ENCODE results near the gene CTRB1.
A peak's percentile ranks its signal among the peaks of the same experiment; 100 is the strongest.
"Not testable (repeated sequence)": the region's sequence is repeated elsewhere in the genome, so short reads cannot be mapped to it uniquely, and the experiment has no call there.

Gene CTRB1

DNA sequence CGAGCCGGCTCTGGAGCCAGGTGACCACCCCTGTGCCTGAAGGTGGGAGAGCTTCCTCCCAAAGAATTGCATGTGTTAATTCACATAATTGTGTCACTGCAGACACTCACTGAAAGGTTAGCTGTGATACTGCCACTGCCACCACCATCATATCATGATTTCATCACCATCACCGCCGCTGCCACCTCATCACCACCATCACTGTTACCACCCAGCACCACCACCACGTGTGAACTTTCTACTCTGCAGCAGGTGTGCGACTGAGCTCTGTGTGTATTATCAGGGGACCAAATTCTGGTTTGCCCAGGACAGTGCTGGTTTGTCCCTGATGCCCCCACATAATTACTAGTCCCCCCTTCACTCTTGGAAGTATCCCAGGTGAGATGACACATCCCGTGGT is 17.4 kb downstream of the CTRB1 start:
- Histone ChIP-seq H3K27ac (ENCODE audit: low read length) (no peak overlapping the region), H3K27me3 (ENCODE audit: control insufficient read depth in 1 of 2, insufficient read depth in 2 of 2, low read length in 2 of 2) (no peaks in the 10 kb centered on the region), H3K4me3 (ENCODE audit: low read length in 2 of 2) (no peak overlapping the region), H3K36me3 (ENCODE audit: control insufficient read depth in 2 of 2, insufficient read depth in 2 of 2, low read length in 2 of 2) (peaks cover 21 to 24% of the 10 kb centered on the region in 2 donors), H3K9ac (ENCODE audit: low read length in 2 of 2) (no peak overlapping the region), H3K4me1 (ENCODE audit: control insufficient read depth, insufficient read depth, low read length) (peaks cover 59% of the 10 kb centered on the region), H3K9me3 (ENCODE audit: control insufficient read depth in 2 of 2, low read length in 2 of 2) (no peaks in the 10 kb centered on the region)

GRCh38 chr16:75236736-75237397 is 18.1 kb downstream of the CTRB1 start:
- Histone ChIP-seq H3K4me3 (ENCODE audit: low read length in 2 of 2) (no peak overlapping the region), H3K27me3 (ENCODE audit: control insufficient read depth in 1 of 2, insufficient read depth in 2 of 2, low read length in 2 of 2) (no peaks in the 10 kb centered on the region), H3K9ac (ENCODE audit: low read length in 2 of 2) (no peak overlapping the region), H3K9me3 (ENCODE audit: control insufficient read depth in 2 of 2, low read length in 2 of 2) (no peaks in the 10 kb centered on the region), H3K36me3 (ENCODE audit: control insufficient read depth in 2 of 2, insufficient read depth in 2 of 2, low read length in 2 of 2) (peaks cover 26% of the 10 kb centered on the region in 2 donors), H3K27ac (ENCODE audit: low read length) (no peak overlapping the region), H3K4me1 (ENCODE audit: control insufficient read depth, insufficient read depth, low read length) (peaks cover 59% of the 10 kb centered on the region)

- H3K9me3 ChIP-seq (ENCODE audit: control insufficient read depth in 2 of 2, low read length in 2 of 2) = no peaks in the 10 kb centered on the region
- no peak overlapping the region for H3K9ac ChIP-seq (ENCODE audit: low read length in 2 of 2)
- no peaks in the 10 kb centered on the region for H3K27me3 ChIP-seq (ENCODE audit: control insufficient read depth in 1 of 2, insufficient read depth in 2 of 2, low read length in 2 of 2)
- H3K4me3 ChIP-seq (ENCODE audit: low read length in 2 of 2) = peak overlapping the region in 1 of 2 donors; percentile 52
- peak overlapping the region; percentile 62 for H3K27ac ChIP-seq (ENCODE audit: low read length)
- H3K36me3 ChIP-seq (ENCODE audit: control insufficient read depth in 2 of 2, insufficient read depth in 2 of 2, low read length in 2 of 2) = peaks cover 27 to 28% of the 10 kb centered on the region in 2 donors
- H3K4me1 ChIP-seq (ENCODE audit: control insufficient read depth, insufficient read depth, low read length) = peaks cover 59% of the 10 kb centered on the region
Observed at GRCh38 chr16:75237398-75238131, 18.8 kb downstream of the CTRB1 start.

- peaks cover 61% of the 10 kb centered on the region for H3K4me1 ChIP-seq (ENCODE audit: control insufficient read depth, insufficient read depth, low read length)
Observed at GRCh38 chr16:75238132-75238852, 19.5 kb downstream of the CTRB1 start.

DNA sequence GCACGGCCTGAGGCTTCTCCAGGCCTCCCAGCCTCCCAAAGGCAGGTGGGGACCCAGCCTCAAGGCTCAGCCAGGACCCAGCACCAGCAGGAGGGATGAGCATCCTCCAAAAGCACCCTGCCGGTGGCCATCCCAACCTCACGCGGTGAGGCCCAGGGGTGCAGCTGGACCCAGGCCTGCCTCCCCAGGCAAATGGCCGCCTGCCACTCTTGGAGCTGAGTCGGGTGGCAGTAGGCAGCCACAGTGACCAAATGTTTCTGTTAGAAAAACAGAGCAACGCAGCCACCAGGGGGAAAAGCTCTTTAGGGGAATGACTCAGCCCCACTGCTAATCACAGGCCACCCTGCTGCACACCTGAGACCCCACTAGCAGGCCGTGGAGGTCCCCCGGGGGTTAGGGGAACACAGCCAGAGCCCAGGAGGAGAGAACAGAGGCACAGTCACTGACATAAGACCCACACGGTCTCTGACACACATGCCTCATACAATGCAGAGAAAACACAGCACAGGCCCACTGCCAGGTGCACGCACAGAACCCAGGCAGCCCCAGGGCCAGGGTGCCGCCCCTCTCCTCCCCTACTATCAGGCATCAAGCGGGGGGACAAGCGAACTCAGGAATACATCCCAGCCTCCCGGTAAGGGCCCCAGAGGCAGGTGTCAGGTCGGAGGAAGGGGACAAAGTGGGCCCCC is 20.2 kb downstream of the CTRB1 start:
- H3K36me3 ChIP-seq (ENCODE audit: control insufficient read depth in 2 of 2, insufficient read depth in 2 of 2, low read length in 2 of 2) = peaks cover 23% of the 10 kb centered on the region in 2 donors
- no peaks in the 10 kb centered on the region for H3K9me3 ChIP-seq (ENCODE audit: control insufficient read depth in 2 of 2, low read length in 2 of 2)
- peak overlapping the region in 1 of 2 donors; percentile 52 for H3K4me3 ChIP-seq (ENCODE audit: low read length in 2 of 2)
- peak overlapping the region; percentile 13 to 55 for H3K9ac ChIP-seq (ENCODE audit: low read length in 2 of 2)
- H3K27ac ChIP-seq (ENCODE audit: low read length) = peak overlapping the region; percentile 62
- no peaks in the 10 kb centered on the region for H3K27me3 ChIP-seq (ENCODE audit: control insufficient read depth in 1 of 2, insufficient read depth in 2 of 2, low read length in 2 of 2)
- H3K4me1 ChIP-seq (ENCODE audit: control insufficient read depth, insufficient read depth, low read length) = peaks cover 61% of the 10 kb centered on the region

More at GRCh38 chr16:75238132-75238852, 19.5 kb downstream of the CTRB1 start:
- Histone ChIP-seq H3K27me3 (ENCODE audit: control insufficient read depth in 1 of 2, insufficient read depth in 2 of 2, low read length in 2 of 2) (no peaks in the 10 kb centered on the region), H3K27ac (ENCODE audit: low read length) (peak overlapping the region; percentile 62), H3K4me3 (ENCODE audit: low read length in 2 of 2) (peak overlapping the region in 1 of 2 donors; percentile 52), H3K36me3 (ENCODE audit: control insufficient read depth in 2 of 2, insufficient read depth in 2 of 2, low read length in 2 of 2) (peaks cover 24 to 25% of the 10 kb centered on the region in 2 donors), H3K9ac (ENCODE audit: low read length in 2 of 2) (no peak overlapping the region), H3K9me3 (ENCODE audit: control insufficient read depth in 2 of 2, low read length in 2 of 2) (no peaks in the 10 kb centered on the region)

GRCh38 chr16:75239542-75240122 is 20.8 kb downstream of the CTRB1 start:
- no peak overlapping the region for H3K9ac ChIP-seq (ENCODE audit: low read length in 2 of 2)
- peaks cover 61% of the 10 kb centered on the region for H3K4me1 ChIP-seq (ENCODE audit: control insufficient read depth, insufficient read depth, low read length)
- H3K27ac ChIP-seq (ENCODE audit: low read length) = peak overlapping the region; percentile 62
- no peaks in the 10 kb centered on the region for H3K27me3 ChIP-seq (ENCODE audit: control insufficient read depth in 1 of 2, insufficient read depth in 2 of 2, low read length in 2 of 2)
- peaks cover 22 to 23% of the 10 kb centered on the region in 2 donors for H3K36me3 ChIP-seq (ENCODE audit: control insufficient read depth in 2 of 2, insufficient read depth in 2 of 2, low read length in 2 of 2)
- H3K4me3 ChIP-seq (ENCODE audit: low read length in 2 of 2) = no peak overlapping the region
- no peaks in the 10 kb centered on the region for H3K9me3 ChIP-seq (ENCODE audit: control insufficient read depth in 2 of 2, low read length in 2 of 2)

DNA sequence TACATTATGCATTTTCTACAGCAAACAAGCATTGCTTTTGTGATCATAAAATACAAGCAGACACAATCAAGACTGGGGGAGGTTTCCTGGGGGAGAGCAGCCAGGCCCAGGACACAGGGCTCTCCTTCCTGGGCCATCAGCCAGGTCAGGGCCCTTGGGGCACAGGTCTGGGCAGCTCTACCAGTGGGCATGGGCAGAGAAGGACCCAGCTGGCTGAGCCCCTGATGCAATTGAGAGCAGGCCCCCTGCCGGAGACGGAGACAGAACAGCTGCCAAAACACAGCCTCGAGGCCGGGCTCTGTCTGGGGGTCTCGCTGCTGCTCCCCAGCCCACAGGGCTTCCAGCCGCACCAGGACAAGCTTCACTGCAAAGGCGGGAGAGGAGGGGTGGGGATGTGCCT is 21.8 kb downstream of the CTRB1 start:
- not testable (repeated sequence) for H3K9ac ChIP-seq (ENCODE audit: low read length in 2 of 2); H3K27ac ChIP-seq (ENCODE audit: low read length); H3K4me3 ChIP-seq (ENCODE audit: low read length in 2 of 2); H3K9me3 ChIP-seq (ENCODE audit: control insufficient read depth in 2 of 2, low read length in 2 of 2); H3K27me3 ChIP-seq (ENCODE audit: control insufficient read depth in 1 of 2, insufficient read depth in 2 of 2, low read length in 2 of 2)
- H3K4me1 ChIP-seq (ENCODE audit: control insufficient read depth, insufficient read depth, low read length) = peaks cover 69% of the 10 kb centered on the region
- peaks cover 18 to 23% of the 10 kb centered on the region in 2 donors for H3K36me3 ChIP-seq (ENCODE audit: control insufficient read depth in 2 of 2, insufficient read depth in 2 of 2, low read length in 2 of 2)

DNA sequence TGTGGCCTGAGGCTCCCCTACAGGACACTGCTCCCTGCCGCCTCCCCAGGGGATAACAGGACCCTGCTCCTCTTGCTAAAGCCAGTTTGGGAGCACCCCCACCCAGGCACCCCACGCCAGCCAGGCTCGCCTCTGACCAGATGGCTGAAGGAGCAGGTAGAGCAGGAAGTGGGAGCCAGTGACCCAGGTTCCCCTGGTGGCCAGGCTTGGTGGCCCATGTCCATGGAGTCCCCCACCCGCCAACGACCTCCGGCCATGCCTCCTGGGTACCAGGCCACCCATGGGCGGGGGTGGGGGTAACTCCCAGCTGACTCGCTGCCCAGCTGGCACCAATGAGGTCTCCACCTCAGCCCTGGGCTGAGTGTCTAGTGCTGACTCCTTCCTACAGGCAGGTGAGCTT is 22.6 kb downstream of the CTRB1 start:
- Histone ChIP-seq H3K4me3 (ENCODE audit: low read length in 2 of 2) (no peak overlapping the region), H3K9ac (ENCODE audit: low read length in 2 of 2) (no peak overlapping the region), H3K36me3 (ENCODE audit: control insufficient read depth in 2 of 2, insufficient read depth in 2 of 2, low read length in 2 of 2) (peaks cover 13 to 20% of the 10 kb centered on the region in 2 donors), H3K4me1 (ENCODE audit: control insufficient read depth, insufficient read depth, low read length) (peaks cover 77% of the 10 kb centered on the region), H3K27me3 (ENCODE audit: control insufficient read depth in 1 of 2, insufficient read depth in 2 of 2, low read length in 2 of 2) (no peaks in the 10 kb centered on the region), H3K27ac (ENCODE audit: low read length) (no peak overlapping the region), H3K9me3 (ENCODE audit: control insufficient read depth in 2 of 2, low read length in 2 of 2) (no peaks in the 10 kb centered on the region)

- no peak overlapping the region for H3K27ac ChIP-seq (ENCODE audit: low read length)
- no peak overlapping the region for H3K4me3 ChIP-seq (ENCODE audit: low read length in 2 of 2)
- H3K9ac ChIP-seq (ENCODE audit: low read length in 2 of 2) = no peak overlapping the region
- H3K36me3 ChIP-seq (ENCODE audit: control insufficient read depth in 2 of 2, insufficient read depth in 2 of 2, low read length in 2 of 2) = peaks cover 11 to 15% of the 10 kb centered on the region in 2 donors
- H3K27me3 ChIP-seq (ENCODE audit: control insufficient read depth in 1 of 2, insufficient read depth in 2 of 2, low read length in 2 of 2) = no peaks in the 10 kb centered on the region
- no peaks in the 10 kb centered on the region for H3K9me3 ChIP-seq (ENCODE audit: control insufficient read depth in 2 of 2, low read length in 2 of 2)
- peaks cover 80% of the 10 kb centered on the region for H3K4me1 ChIP-seq (ENCODE audit: control insufficient read depth, insufficient read depth, low read length)
Observed at GRCh38 chr16:75241955-75242354, 23.2 kb downstream of the CTRB1 start.

- not testable (repeated sequence) for H3K9ac ChIP-seq (ENCODE audit: low read length in 2 of 2)
Observed at GRCh38 chr16:75242436-75243078, 23.8 kb downstream of the CTRB1 start.

More at GRCh38 chr16:75242436-75243078, 23.8 kb downstream of the CTRB1 start:
- H3K36me3 ChIP-seq (ENCODE audit: control insufficient read depth in 2 of 2, insufficient read depth in 2 of 2, low read length in 2 of 2) = peaks cover 11 to 15% of the 10 kb centered on the region in 2 donors
- not testable (repeated sequence) for H3K4me3 ChIP-seq (ENCODE audit: low read length in 2 of 2); H3K27ac ChIP-seq (ENCODE audit: low read length); H3K9me3 ChIP-seq (ENCODE audit: control insufficient read depth in 2 of 2, low read length in 2 of 2); H3K27me3 ChIP-seq (ENCODE audit: control insufficient read depth in 1 of 2, insufficient read depth in 2 of 2, low read length in 2 of 2)
- H3K4me1 ChIP-seq (ENCODE audit: control insufficient read depth, insufficient read depth, low read length) = peaks cover 80% of the 10 kb centered on the region

Measured in stomach smooth muscle (tissue), 2 donors.